Endothelial cell of umbilical vein (primary cell): Measurements from ENCODE around the gene ACTG1. TPM values are rescaled to one million over a fixed set of nuclear protein-coding genes. Genes with fewer than 3 reads are reported as not detected.

Source experiments
- BruUV-seq: library from RNA; stranded (reverse); fragments of 400-500 nt; replicated peaks from 2 replicates; lab custom pipeline; 2021; lab: Mats Ljungman, UMichigan
- CTCF ChIA-PET: fragments of 300-600, 350-600 bp; sonication (Branson Sonifier 250); formaldehyde crosslinking; loops from one replicate; lab custom pipeline; 2021; ENCODE audit warnings: antibody characterized with exemption, inconsistent platforms; lab: Charles Lee
- POLR2A ChIA-PET: fragments of 300-600, 350-600 bp; sonication (Branson Sonifier 250); formaldehyde crosslinking; loops from one replicate; lab custom pipeline; 2021; ENCODE audit warnings: antibody characterized with exemption, inconsistent platforms; lab: Charles Lee
- DNase-seq: peaks from one replicate; pipeline ENCODE4 v3.0.0-alpha.2; 2011; ENCODE audit warnings: low read depth, low spot score
- FAIRE-seq: peaks from 2 replicates; lab custom pipeline; 2011; peaks lifted over from hg19 to GRCh38; lab: Jason Lieb, UNC
- H2AFZ ChIP-seq: 2 replicates; pipeline ENCODE4 v1.6.0; 2012; ENCODE audit warnings: low read depth, low read length, control low read depth, inconsistent platforms
- H3K27ac ChIP-seq: 2 replicates; pipeline ENCODE4 v1.5.1; 2011; ENCODE audit warnings: low read depth, mild to moderate bottlenecking, control low read depth, low read length, moderate library complexity; ENCODE audit not compliant: insufficient read depth
- H3K27me3 ChIP-seq, 2 experiments: 2 replicates each; pipeline versions ENCODE4 v1.6.0 to v1.6.1; 2011; ENCODE audit warnings: low read length in 2 of 2, mixed read lengths in 1 of 2; ENCODE audit not compliant: control insufficient read depth in 2 of 2, insufficient read depth in 2 of 2
- H3K36me3 ChIP-seq, 2 experiments: 2 replicates in 1 of 2; 3 replicates in 1 of 2; pipeline ENCODE4 v1.5.1; 2011; ENCODE audit warnings: low read length in 2 of 2, mild to moderate bottlenecking in 1 of 2, moderate library complexity in 1 of 2; ENCODE audit not compliant: control insufficient read depth in 2 of 2, insufficient read depth in 2 of 2; ENCODE audit errors: extremely low read depth in 1 of 2
- H3K4me1 ChIP-seq: 3 replicates; pipeline ENCODE4 v1.5.1; 2011; ENCODE audit warnings: mild to moderate bottlenecking, low read length; ENCODE audit not compliant: control insufficient read depth, insufficient read depth; ENCODE audit errors: extremely low read depth
- H3K4me2 ChIP-seq: 2 replicates; pipeline ENCODE4 v1.6.1; 2011; ENCODE audit warnings: low read length, control low read depth, mixed read lengths; ENCODE audit not compliant: insufficient read depth
- H3K4me3 ChIP-seq, 3 experiments: fragments of 200-600 bp in 1 of 3; sonication (generic), shearing (Covaris generic) in 1 of 3; replicated peaks in 1 of 3; 2 replicates each; pipeline ENCODE4 v1.5.1; 2011 to 2016; ENCODE audit warnings: control low read depth in 3 of 3, low read length in 3 of 3, mild to moderate bottlenecking in 2 of 3, inconsistent platforms in 1 of 3, low read depth in 1 of 3, moderate library complexity in 1 of 3; ENCODE audit not compliant: insufficient read depth in 1 of 3
- H3K79me2 ChIP-seq: 2 replicates; pipeline ENCODE4 v1.6.0; 2012; ENCODE audit warnings: low read length, inconsistent platforms; ENCODE audit not compliant: control insufficient read depth, insufficient read depth
- H3K9ac ChIP-seq: replicated peaks from 2 replicates; pipeline ENCODE3; 2011; ENCODE audit warnings: low read length, control low read depth; ENCODE audit not compliant: insufficient read depth; ENCODE audit errors: extremely low read depth
- H3K9me1 ChIP-seq: replicated peaks from 3 replicates; pipeline ENCODE4 v1.6.0; 2011; ENCODE audit warnings: mild to moderate bottlenecking, low read length; ENCODE audit not compliant: control insufficient read depth, insufficient read depth; ENCODE audit errors: extremely low read depth
- H3K9me3 ChIP-seq: replicated peaks from 2 replicates; pipeline ENCODE4 v1.5.1; 2012; ENCODE audit warnings: low read length, inconsistent platforms; ENCODE audit not compliant: control insufficient read depth, insufficient read depth
- H4K20me1 ChIP-seq: replicated peaks from 2 replicates; pipeline ENCODE3; 2011; ENCODE audit warnings: mild to moderate bottlenecking, low read length; ENCODE audit not compliant: control insufficient read depth, insufficient read depth; ENCODE audit errors: extremely low read depth
- CTCF ChIP-seq, 2 donors: IDR thresholded peaks; 1 replicate in 1 of 2; 2 replicates in 1 of 2; pipeline ENCODE4 v1.5.1; 2011; ENCODE audit warnings: low read length in 2 of 2, mild to moderate bottlenecking in 2 of 2, moderate library complexity in 2 of 2, control low read depth in 1 of 2, inconsistent platforms in 1 of 2, low read depth in 1 of 2; ENCODE audit not compliant: insufficient read depth in 1 of 2; ENCODE audit errors: extremely low read depth in 1 of 2
- EZH2 ChIP-seq: IDR thresholded peaks from 2 replicates; pipeline ENCODE4 v1.6.1; 2012; ENCODE audit warnings: borderline replicate concordance, low read depth, mild to moderate bottlenecking, moderate library complexity, low read length, inconsistent platforms; ENCODE audit not compliant: severe bottlenecking
- FOS ChIP-seq: IDR thresholded peaks from 2 replicates; pipeline ENCODE4 v1.6.1; 2011; ENCODE audit warnings: mild to moderate bottlenecking, low read length, moderate library complexity, borderline replicate concordance; ENCODE audit not compliant: insufficient read depth
- GATA2 ChIP-seq: IDR thresholded peaks from 2 replicates; pipeline ENCODE4 v1.7.0; 2011; ENCODE audit warnings: low read depth, mild to moderate bottlenecking, moderate library complexity, mixed read lengths, low read length; ENCODE audit not compliant: insufficient read length, insufficient read depth
- JUN ChIP-seq: IDR thresholded peaks from 2 replicates; pipeline ENCODE4 v1.6.1; 2011; ENCODE audit warnings: borderline replicate concordance, low read depth; ENCODE audit not compliant: insufficient read length, insufficient read depth
- MAX ChIP-seq: IDR thresholded peaks from 2 replicates; pipeline ENCODE4 v1.6.1; 2011; ENCODE audit not compliant: insufficient read depth, insufficient read length
- MYC ChIP-seq: IDR thresholded peaks from one replicate; pipeline ENCODE4 v1.6.1; 2011; ENCODE audit warnings: mild to moderate bottlenecking, low read depth, low read length
- POLR2A ChIP-seq: IDR thresholded peaks from 2 replicates; pipeline ENCODE4 v1.6.1; 2012; ENCODE audit warnings: low read depth, mild to moderate bottlenecking, control low read depth, low read length
- POLR2AphosphoS5 ChIP-seq: IDR thresholded peaks from 2 replicates; pipeline ENCODE4 v1.6.1; 2012; ENCODE audit warnings: low read depth, mild to moderate bottlenecking, control low read depth, low read length, moderate library complexity; ENCODE audit not compliant: insufficient read depth
- dilution Hi-C: fragments of 300-500 bp; cut with MboI; formaldehyde crosslinking; loops from one replicate; pipeline ENCODE4 v1.15.0; 2019; ENCODE audit warnings: low sequenced_read_pairs; ENCODE audit not compliant: extremely low pct_ligation_motif_present
- intact Hi-C: fragments of 100-400 bp; cut with micrococcal nuclease; formaldehyde crosslinking; loops from one replicate; pipeline ENCODE4 v1.10.0; 2022
- polyA plus RNA-seq, 4 experiments: library from polyadenylated mRNA; depleted of rRNA in 3 of 4; stranded (reverse) in 3 of 4; unstranded in 1 of 4; fragments of >200 nt; gene quantifications; 2 replicates each; pipeline versions ENCODE4 v1.2.1 to v1.2.3, GENCODE V29; 2011 to 2012; ENCODE audit warnings: missing spikeins in 1 of 4
- total RNA-seq: library from RNA; stranded (reverse); gene quantifications from 2 replicates; pipeline ENCODE4 v1.2.3, GENCODE V29; 2021

The ACTG1 gene
- total and polyA plus RNA-seq, 2 donors (not counting 3 experiments of a cell fraction or from before 2014, with no cell fraction given), result 6,127 to 10,663 TPM

- Histone ChIP-seq H3K36me3 (peaks cover 9 to 64% of the 10 kb centered on the region in 2 experiments), H3K79me2 (no peaks in the 10 kb centered on the region), H2AFZ (no peak overlapping the region), H3K9ac (no peak overlapping the region), H3K4me2 (no peak overlapping the region), H3K4me1 (no peaks in the 10 kb centered on the region), H3K9me1 (no peaks in the 10 kb centered on the region), H3K27ac (no peak overlapping the region), H3K9me3 (no peaks in the 10 kb centered on the region), H4K20me1 (no peaks in the 10 kb centered on the region), H3K4me3 (no peak overlapping the region), H3K27me3 (peaks cover 0 to under 1% of the 10 kb centered on the region in 2 experiments)
- TF ChIP-seq FOS (no peak), JUN (no peak), CTCF (IDR thresholded peaks at IDR 0.05; ENCODE audit: extremely low read depth in 1 of 2, insufficient read depth in 1 of 2, low read depth in 1 of 2, low read length in 2 of 2) (no peak), EZH2 (no peak), POLR2AphosphoS5 (no peak), GATA2 (no peak), POLR2A (no peak), MYC (no peak), MAX (no peak)
- DNase-seq, result no peak
- ChIA-PET POLR2A (no interaction called here), CTCF (interaction anchor here (0.8 to 1.0 kb wide), 2 partner anchors 19 to 59 kb away, joined by 3 read pairs; no protein-coding TSS in a partner anchor)
- intact Hi-C loops, result no loop called here
- FAIRE-seq, result no peak
- dilution Hi-C loops, result no loop called here
- BruUV-seq, result no TSS peak
These were observed 30.1 kb upstream of the ACTG1 start for GRCh38 chr17:81542431-81543338.
